EL (cell line): ENCODE data around the gene PLCH1.

Source experiments
- DNase-seq: peaks from one replicate; pipeline ENCODE4 v3.0.0-alpha.2; 2016

Gene PLCH1

DNA sequence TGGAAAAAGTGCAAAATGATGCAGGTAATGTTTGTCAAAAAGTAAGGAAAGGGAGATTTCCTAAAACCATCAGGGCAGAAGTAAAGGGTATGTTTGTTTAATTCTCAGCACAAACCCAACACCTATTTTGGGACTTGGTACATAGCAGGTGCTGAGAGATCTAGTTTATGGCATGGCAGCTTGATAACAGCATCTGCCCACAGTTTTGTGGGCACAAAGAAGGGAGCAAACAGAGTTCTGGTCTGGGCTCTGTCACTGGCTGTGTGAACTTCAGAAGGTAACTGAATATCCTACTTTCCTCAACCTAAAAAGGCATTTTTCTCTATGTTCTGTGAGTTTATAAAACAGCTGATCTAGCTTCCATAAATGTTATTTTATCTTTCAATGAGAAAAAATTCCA, 141.6 kb downstream of the PLCH1 start:
- no peak for DNase-seq

DNA sequence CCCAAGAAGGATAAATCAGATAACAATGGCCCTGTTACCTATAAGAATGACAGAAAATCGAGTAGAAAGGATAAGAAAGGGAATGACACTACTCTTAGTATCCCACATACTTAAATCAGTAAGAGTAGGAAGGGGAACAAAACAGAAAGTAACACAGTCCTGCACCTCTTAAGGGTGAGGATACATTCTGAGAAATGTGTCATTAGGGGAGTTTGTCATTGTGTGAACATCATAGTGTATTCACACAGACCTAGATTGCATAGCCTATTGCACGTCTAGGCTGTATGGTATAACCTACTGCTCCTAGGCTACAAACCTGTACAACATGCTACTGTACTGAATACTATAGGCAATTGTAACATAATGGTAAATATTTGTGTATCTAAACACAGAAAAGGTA, 142.6 kb downstream of the PLCH1 start:
- no peak for DNase-seq

DNA sequence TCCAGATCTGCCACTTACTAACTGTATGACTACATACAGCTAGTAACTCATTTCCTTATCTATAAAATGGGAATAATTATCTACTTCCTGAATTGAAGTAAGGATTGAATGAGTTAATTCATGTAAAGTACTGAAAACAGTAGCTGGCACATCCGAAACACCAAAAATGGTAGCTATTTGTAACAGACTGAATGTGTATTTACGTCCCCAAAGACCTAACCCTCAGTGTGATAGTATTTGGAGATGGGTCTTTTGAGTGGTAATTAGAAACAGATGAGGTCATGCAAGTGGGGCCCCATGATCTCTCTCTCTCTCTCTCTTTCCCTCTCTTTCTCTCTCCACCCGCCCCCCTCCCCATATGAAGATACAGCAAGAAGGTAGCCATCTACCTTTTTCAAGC, 146.2 kb downstream of the PLCH1 start:
- no peak for DNase-seq

DNA sequence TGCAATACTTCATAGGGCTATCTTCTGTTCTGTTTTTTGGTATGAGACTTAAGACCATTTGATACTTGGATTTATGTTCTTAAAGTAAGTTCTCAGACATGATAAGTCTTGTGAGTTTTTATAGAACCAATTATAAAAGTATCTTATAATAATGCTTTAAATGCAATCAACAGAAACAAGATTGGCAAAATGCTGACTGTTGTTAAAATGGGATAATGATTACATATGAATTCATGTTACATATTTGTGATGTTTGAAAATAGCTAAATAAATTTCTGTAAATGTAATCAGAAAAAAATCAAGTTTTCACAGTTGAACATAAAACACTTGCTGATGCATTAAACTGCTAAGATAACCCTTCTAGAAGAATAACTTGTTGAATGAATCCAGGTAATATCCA, 148.3 kb downstream of the PLCH1 start:
- no peak for DNase-seq

DNA sequence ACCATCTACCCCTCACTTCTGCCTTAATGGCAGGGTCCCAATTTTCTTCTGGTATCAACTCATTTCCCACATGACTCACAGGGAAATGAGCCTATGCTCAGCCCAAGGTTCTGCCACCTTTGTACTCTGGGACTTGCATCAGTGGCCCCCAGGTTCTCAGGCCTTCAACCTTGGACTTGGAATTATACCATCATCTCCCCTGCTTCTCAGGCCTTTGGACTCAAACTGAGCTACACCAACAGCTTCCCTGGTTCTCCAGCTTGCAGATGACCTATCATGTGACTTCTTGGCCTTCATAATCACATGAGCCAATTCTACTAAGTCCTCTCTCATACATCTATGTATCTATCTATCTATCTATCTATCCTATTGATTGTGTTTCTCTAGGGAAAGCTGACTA, 149.5 kb downstream of the PLCH1 start:
- DNase-seq: no peak

DNA sequence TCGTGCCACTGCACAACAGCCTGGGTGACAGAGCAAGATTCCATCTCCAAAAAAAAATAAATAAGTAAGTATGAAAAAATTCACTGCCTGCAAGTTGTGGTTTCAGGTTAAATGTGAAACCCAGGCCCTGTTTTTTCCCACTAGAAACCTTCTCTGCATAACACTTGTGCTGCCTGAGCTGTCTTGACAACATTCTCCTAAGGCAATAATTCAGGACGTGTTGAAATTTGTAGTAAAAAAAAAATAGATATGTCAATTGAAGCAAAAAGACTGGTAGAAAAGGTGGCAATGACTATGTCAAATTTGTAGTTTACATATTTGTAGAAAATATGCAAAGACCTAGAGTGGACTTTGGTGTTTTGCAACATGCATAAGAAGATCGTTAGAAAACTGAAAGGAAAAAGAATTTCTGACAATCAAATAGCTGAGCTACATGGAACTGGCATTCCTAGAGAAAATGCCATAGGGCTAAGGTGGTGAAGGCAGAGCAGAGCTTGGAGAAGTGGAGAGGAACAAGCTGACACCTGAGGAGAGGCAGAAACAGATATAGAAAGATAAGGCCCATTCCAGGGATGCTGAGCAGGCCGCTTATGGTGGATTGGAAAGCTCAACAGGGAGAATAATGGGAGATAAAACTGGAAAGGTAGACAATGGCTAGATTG, 150.2 kb downstream of the PLCH1 start:
- no peak for DNase-seq

DNA sequence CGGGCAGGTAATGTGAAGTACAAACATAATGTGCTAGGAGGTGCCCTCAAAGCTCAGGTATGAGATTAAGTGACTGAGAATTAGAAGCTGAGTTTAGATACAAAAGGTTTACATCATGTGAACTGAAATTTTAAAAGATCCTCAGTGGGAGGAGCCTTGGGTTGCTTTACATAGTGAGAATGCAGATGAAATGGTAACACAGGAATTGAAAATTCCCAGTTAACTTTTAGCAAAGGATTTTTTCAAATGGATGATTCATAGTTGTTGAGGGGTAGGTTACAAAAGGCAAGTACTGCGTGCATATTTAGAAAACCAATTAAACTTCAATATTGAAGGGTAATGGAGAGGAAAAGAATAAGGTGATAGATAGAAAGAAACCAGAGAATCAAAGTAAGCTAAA, 157.3 kb downstream of the PLCH1 start:
- no peak for DNase-seq

DNA sequence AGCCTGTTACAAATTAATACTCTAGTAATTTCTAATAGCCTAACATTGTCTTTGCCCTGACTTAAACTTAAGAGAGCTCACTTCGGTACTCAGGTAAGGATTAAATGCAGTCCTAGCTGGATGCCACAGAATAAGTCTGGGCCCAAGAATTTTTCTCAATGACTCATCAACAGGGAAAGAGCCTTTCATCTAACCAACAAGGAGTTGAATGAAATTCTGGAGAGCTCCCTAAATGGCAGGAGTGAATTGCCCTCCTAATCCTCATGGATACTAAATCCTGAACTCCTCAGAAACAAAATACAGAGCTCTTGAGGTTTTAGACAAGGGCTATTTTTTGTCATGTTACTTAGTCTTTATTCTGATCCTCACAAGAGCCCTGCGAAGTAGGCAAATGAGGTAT, 159.5 kb downstream of the PLCH1 start:
- peak; percentile 2 for DNase-seq

DNA sequence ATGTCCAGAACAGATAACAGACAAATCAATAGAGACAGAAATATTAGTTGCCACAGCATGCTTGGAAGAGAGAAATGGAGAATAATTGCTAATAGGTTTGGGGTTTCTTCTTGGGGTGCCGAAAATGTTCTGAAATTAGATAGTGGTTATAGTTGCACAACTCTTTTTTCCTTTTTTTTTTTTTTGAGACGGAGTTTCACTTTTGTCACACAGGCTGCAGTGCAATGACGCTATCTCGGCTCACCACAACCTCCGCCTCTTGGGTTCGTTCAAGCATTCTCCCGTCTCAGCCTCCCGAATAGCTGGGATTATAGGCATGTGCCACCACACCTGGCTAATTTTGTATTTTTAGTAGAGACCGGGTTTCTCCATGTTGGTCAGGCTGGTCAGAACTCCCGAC, 163.3 kb downstream of the PLCH1 start:
- no peak for DNase-seq

DNA sequence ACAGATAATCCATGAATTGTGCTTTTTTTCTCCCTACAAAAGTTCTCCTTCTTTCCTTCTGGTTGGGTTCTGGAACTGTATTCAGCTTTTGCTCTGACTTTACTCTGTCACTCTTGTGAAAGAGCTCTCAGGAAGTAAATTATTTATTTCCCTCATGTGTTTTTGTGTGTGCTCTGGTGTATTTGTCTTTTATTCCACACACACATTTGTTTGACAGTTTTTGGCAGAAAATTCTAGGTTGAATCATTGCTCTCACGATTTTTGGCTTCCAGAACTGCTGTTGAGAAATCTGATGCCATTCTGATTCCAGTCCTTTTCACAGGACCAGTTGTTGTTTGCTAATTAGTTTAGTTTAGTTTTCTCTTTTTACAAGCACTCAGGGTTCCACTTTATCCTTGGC, 172.8 kb downstream of the PLCH1 start:
- DNase-seq: no peak

DNA sequence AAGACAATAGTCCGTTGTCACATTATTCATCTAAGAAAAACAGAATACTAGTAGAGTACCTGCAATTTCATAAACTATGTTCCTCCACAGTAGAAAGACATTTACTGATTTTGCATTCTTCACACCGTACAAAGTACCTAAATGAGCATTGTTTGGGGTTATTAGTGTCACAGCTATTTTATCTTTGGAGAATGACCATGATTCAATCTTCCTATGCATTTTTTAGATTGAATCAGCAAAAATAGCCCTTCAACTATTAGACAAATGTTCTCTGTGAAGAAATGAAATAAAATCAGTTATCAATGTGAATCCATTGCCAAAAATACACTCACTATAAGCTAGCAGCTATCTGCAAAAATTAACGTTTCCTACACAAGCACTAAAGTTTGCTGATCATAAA, 176.6 kb downstream of the PLCH1 start:
- no peak for DNase-seq

DNA sequence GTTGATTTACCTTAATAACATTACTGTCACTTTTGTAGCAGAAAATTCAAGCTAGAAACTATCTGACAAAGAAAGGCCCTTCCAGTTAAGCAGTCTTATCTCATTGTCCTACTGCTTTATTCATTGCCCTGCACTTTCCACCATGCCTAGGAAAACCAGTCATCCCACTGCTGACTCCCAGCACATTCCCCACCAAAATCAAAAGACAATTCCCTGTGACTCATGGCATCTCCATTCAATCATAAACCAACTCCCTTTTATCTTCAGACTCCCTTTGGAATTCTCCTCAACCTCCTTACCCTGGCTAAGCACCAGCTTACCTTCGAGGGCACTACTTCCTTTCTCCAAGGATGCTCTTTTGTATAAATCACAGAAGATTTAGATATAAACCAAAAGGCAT, 184.3 kb downstream of the PLCH1 start:
- peak; percentile 19 for DNase-seq

DNA sequence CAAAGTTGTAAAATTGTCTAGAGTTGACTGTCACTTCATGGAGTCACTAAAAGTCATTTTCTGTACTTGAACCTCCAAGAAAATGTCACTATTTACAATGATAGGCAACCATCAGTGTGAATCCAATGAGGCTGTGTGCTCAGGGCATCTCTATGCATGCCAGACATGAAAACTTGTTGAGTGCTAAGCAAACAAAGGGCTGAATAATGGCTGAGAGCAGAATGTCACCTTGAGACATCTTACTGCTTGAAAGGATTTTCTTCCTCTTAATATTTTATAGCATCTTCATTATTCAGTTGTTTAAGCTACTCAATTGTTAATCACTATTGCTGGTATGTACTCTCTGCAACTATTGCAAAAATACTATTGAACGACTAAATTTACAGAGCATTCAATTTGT, 184.7 kb downstream of the PLCH1 start:
- DNase-seq: no peak

DNA sequence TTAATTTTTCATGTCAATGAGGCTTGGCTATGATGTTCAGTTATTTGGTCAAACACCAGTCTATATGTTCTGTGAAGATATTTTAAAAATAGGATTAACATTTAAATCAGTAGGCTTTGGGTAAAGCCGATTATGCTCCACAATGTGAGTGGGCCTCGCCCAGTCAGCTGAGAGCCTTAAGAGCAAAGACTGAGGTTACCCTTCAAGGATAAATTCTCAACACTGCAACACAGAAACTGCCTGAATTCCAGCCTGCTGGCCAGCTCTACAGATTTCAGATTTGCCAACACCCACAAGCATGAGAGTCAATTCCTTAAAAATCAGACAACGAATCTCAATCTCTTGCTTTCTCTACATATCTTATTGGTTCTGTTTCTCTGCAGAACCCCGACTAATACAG, 188.3 kb downstream of the PLCH1 start:
- DNase-seq: no peak

DNA sequence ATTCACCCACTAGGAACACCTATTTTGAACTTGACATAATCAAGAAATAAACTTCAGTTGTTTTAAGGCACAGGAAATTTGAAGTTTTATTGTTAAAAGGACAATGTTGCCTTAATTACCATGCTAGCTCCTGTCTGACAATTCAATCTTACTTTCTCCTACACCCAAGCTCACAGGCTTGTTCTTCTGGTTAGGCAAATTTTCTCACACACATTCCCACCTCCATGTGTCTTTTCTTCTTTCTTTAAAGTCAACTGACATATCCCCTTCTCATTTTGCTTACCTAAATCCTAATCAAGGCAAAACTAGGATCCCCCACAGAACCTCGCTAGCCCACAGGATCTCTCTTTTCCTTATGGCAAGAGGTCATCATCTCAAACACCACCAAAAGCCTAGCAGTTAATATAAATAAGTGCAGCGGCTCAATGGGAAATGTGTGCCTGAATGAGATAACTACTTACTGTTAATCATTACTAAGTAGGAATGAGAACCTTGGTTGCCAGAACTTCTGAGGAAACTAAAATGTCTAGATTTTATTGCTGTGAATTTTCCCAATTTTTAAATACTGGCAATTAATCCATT, 189.3 kb downstream of the PLCH1 start:
- no peak for DNase-seq

DNA sequence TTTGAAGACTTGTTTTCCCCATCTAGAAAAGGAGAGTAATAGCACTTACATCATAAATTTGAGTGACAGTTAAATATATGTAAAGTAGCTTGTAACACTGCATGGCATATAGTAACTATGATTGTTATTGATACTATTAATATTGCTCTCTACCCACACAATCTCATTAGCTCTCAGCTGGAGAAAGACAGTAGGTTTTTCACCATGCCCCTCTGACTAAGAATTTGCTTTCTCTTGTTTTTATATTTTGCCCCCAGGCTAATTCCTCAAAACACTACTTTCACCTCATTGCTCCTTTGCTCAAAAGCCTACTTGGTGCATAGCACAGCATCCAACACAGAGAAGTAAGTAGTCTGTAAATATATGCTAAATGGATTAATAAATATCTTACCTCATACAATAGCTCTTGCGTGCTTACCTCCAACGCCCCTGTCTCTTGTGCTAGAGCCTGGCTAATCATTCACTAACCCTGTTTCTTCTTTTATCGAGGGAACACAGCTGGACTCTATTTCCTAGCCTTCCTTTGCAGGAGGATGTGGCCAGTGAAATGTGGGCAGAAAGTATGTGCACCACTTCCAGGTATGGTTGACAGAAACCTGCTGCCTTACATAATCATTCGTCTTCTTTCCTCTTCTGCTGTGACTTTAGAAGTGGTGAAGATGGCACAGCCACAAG, 190.0 kb downstream of the PLCH1 start:
- no peak for DNase-seq

DNA sequence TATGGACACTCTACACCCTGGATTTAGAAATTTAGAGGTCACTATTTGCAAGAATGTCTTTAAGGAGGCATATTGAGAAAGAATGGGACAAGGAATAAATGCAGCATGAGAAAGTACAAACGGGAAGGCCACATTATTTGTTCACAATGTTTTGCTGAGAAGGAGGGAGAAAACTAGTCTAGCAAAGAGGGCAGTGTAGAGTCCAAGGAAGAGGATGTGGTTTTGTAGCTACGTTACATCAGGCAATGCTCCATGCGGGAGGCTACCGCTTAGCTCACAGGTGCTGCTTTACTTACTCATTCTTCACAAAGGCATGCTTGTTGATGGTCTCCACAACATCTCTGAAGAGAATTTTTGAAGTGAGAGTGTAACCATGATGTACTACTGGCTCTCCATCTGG, 191.1 kb downstream of the PLCH1 start:
- no peak for DNase-seq

DNA sequence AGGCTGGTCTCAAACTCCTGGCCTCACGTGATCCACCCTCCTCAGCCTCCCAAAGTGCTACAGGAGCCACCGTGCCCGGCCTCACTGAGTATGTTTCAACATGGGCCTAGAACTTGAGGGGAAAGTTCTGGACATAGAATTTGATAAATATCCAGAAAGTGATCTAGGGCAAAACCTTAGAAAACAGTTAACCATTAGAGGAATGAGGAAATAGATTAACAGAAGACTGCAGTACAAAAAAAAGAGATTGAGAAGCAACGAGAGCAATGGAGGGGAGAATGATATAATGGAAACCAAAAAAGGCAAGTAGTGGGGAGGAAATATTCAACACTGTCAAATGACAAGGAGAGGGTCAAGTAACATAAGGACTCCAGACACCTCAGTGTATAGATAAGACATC, 191.5 kb downstream of the PLCH1 start:
- DNase-seq: no peak

DNA sequence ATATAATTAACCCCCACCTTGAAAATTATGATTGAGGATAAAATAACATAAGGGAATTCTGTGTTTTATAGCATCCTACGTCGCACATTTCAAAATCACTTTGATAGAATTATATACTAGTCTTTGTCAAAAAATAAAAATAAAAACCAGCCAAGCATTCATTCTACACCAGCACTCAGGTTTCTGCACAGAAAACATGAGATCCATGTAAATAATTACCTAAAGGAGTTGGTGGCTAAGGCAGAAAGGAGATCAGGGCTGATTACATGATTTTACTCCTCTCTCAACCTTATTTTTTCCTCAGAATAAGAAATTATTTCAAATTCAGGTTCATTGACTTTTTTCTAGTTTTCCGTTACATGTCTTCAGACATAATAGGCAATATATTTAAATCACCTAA, 194.5 kb downstream of the PLCH1 start:
- DNase-seq: no peak

DNA sequence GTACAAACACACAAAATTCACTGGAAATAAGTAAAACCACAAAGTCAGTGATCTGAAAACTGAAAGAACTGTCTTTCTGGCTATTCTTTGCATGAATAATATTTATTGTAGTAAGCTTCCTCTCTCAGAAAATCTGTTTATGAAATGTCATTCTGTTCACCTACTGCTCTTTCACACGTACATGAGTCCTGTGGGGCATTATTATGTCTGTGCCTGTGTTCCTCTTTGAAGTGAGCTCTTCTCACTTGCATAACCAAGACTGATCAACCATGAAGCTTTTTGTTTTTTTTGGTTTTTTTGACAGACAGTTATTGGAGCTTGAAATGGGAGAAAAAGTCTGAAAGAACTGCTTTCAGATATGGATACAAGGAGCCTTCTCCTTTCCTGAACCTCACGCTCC, 195.8 kb downstream of the PLCH1 start:
- no peak for DNase-seq

DNA sequence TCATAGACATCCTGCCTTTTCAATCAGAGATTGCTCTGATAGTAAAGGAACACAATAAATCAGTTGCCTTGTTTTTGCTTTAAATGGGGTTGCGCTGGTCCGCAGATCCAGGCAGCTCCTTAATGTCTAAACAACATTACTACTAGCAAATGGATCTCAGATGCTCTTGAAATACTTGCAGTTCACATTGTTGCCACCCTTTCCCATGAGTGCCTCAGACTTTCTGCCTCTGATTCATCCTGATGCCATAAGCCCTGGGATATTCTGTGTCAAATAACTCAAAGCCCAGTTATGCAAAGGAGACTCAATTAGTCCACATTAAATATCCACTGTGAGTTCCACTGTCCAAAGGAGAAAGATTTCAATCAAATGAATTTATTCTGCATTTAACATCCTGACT, 196.7 kb downstream of the PLCH1 start:
- DNase-seq: peak; percentile 9

DNA sequence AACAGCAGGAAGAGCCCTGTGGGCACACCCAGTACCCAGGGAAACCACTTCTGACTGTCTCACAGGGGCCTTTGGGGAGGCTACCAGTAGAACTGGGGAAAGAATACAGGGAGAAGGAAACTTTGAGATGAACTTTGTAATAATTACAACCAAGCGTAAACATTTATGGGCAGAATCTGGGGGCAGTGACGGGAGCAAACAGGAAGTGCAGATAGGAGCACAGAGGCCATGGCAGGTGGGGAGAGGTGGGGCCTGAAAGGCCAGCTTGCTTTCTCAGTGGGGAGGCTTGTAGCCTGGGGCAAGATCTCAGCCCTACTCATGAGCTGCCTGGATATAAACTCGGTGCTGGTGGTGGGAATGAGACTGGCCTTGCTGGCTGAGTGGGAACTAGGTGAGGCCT, 209.8 kb downstream of the PLCH1 start:
- DNase-seq: no peak

DNA sequence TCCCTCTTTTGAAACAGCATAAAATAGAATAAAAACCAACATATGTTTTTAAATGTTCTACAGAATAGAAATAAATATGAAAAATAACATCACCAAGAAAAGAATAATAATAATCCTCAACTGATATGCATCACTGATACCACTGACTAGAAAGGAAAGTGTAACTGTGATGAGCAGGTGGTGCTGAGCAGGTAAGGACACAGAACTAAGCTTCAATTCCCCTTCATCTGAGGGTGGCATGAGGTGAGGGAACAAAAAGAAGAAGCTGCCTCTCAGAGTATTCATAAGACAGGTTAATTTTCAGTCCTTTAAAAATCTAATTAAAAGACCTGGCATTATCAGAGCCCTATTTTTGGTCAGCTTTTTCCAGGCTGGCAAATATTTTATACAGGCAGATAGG, 216.3 kb downstream of the PLCH1 start:
- DNase-seq: no peak

DNA sequence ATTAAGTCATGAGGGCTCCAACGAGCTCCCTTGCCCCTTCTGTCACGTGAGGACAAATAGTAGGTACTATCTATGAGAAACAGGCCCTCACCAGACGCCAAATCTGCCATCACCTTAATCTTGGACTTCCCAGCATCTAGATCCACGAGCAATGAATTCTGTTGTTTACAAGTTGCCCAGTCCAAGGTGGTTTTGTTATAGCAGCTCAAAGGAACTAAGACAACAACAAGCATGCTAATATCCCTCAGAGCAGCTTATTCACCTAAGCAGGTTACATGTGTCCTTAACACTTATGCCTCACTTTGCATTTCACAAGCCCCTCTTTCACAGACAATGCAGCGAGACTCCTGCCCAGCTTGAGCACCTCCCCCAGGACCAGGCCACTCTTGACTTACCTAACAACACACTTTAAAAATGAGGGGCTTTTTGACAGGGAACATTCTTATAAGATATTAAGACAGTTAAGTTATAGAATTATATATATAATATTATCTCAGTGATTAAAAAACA, 219.5 kb downstream of the PLCH1 start:
- DNase-seq: no peak

DNA sequence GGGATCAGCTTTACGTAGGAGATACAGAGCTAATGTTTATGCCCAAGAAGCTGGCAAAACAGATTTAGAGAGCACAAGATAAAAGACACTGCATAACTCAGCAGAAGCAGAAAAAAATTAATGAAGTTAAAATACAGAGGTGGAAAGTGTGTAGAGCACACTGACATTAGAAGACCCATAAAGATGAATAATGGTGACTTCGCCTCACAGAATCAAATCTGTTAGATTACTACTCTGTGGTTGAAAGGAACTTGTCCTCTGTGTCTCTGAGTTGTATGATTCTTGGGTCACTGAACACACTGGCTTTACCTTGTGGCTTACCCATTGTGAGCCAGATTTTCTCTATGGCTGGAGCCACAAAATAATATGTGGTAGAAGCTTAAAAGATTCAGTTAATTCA, 224.4 kb downstream of the PLCH1 start:
- no peak for DNase-seq
